ENCODE results near the gene ANKRD23.
"Not testable (repeated sequence)": the region's sequence is repeated elsewhere in the genome, so short reads cannot be mapped to it uniquely, and the experiment has no call there.

The ANKRD23 gene

DNA sequence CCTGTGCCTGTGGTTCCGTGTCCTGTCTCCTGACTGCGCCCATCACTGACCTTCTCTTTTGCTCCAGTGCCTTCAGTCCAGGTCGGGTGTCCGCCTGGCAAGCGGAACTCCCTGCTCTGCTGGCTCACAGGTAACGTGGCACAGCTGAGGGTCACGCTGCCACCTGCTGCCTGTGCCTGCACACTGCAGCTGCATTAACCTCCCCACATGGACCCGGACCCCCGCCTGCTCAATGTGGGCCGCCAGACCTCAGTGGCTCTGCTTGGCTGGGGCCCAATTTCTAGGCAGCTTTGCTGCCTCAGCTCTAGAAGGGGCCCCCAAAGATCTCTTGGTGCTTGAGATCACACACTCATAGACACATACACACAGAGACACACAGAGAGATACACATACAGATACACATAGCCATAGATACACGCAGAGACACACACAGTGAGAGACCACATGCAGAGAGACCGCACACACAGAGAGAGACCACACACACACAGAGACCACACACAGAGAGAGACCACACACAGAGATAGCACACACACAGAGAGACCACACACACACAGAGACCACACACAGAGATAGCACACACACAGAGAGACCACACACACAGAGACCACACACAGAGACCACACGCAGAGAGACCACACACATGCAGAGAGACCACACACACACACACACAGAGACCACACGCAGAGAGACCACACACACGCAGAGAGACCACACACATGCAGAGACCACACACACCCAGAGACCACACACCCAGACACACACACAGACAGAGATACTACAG, 42.6 kb downstream of the ANKRD23 start:
- peaks cover 5 to 45% of the 10 kb centered on the region in 2 donors for H3K36me3 ChIP-seq (ENCODE audit: control insufficient read depth in 1 of 2, insufficient read depth in 2 of 2, low read length in 2 of 2)
- no peaks in the 10 kb centered on the region for H3K9me3 ChIP-seq (ENCODE audit: control insufficient read depth in 1 of 2, low read length in 2 of 2)
- peaks cover 3 to 4% of the 10 kb centered on the region in 2 donors for H3K4me1 ChIP-seq (ENCODE audit: control insufficient read depth in 1 of 2, insufficient read depth in 2 of 2, low read length in 2 of 2)
- H3K4me3 ChIP-seq (ENCODE audit: low read depth in 1 of 2, low read length in 2 of 2), result no peak overlapping the region
- H3K27ac ChIP-seq (ENCODE audit: low read depth, low read length), result no peak overlapping the region
- no peak overlapping the region for H3K9ac ChIP-seq (ENCODE audit: low read depth in 1 of 2, low read length in 2 of 2)
- no peaks in the 10 kb centered on the region for H3K27me3 ChIP-seq (ENCODE audit: control insufficient read depth in 1 of 2, insufficient read depth in 2 of 2, low read length in 2 of 2)

DNA sequence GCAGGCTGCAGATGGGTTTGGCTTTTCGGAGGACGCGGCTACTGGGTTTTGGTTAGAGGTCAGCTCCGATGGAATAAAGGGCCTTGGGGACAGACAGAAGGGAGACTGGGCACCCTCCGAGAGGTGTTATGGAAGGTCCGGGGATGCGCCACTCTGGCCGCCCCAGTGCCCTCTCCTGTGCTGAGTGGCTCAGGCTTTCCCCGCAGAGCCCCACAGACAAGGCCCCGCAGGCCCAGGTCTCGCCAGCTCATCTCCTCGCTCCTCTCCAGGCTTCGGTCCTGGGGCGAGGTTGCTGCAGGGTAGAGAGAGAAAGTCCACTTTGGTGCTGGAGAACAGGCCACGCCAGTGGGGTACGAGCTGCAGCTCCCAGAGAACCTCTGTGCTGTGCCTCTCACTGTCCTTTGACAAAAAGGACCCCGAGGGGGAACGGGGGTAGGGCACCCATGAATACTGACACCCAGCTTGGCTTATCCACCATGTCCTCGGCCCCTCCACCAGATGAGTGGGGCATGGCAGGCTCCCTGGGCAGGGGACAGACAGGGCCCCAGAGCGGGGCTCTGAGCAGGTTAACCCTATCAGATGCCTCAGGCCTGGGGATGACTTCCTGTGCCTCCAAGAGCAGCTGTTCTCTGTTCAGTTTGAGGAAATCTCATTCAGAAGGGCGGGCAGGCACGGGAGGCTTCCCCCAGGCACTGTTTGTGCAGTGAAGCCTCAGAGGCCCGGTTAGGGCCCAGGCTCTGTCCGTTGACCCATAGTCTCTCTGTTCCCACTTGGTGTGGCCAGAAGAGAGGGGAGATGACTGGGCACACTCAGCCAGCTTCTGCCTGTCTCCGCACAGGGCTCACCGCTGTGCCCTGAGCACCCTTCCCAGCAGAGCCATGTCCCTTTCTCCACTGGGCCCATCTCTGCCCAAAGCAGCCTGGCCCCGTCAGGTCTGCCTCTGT, 43.5 kb downstream of the ANKRD23 start:
- peaks cover 3 to 4% of the 10 kb centered on the region in 2 donors for H3K4me1 ChIP-seq (ENCODE audit: control insufficient read depth in 1 of 2, insufficient read depth in 2 of 2, low read length in 2 of 2)

GRCh38 chr2:96799623-96799935, 44.2 kb downstream of the ANKRD23 start:
- Histone ChIP-seq H3K36me3 (ENCODE audit: control insufficient read depth in 1 of 2, insufficient read depth in 2 of 2, low read length in 2 of 2) (peaks cover 5 to 45% of the 10 kb centered on the region in 2 donors), H3K27me3 (ENCODE audit: control insufficient read depth in 1 of 2, insufficient read depth in 2 of 2, low read length in 2 of 2) (no peaks in the 10 kb centered on the region), H3K4me1 (ENCODE audit: control insufficient read depth in 1 of 2, insufficient read depth in 2 of 2, low read length in 2 of 2) (peaks cover 3 to 4% of the 10 kb centered on the region in 2 donors), H3K9me3 (ENCODE audit: control insufficient read depth in 1 of 2, low read length in 2 of 2) (no peaks in the 10 kb centered on the region), H3K27ac (ENCODE audit: low read depth, low read length) (no peak overlapping the region), H3K4me3 (ENCODE audit: low read depth in 1 of 2, low read length in 2 of 2) (no peak overlapping the region), H3K9ac (ENCODE audit: low read depth in 1 of 2, low read length in 2 of 2) (no peak overlapping the region)

More for the DNA sequence above, 43.5 kb downstream of the ANKRD23 start:
- Histone ChIP-seq H3K9ac (ENCODE audit: low read depth in 1 of 2, low read length in 2 of 2) (no peak overlapping the region), H3K4me3 (ENCODE audit: low read depth in 1 of 2, low read length in 2 of 2) (no peak overlapping the region), H3K9me3 (ENCODE audit: control insufficient read depth in 1 of 2, low read length in 2 of 2) (no peaks in the 10 kb centered on the region), H3K27ac (ENCODE audit: low read depth, low read length) (no peak overlapping the region), H3K36me3 (ENCODE audit: control insufficient read depth in 1 of 2, insufficient read depth in 2 of 2, low read length in 2 of 2) (peaks cover 5 to 45% of the 10 kb centered on the region in 2 donors), H3K27me3 (ENCODE audit: control insufficient read depth in 1 of 2, insufficient read depth in 2 of 2, low read length in 2 of 2) (no peaks in the 10 kb centered on the region)

DNA sequence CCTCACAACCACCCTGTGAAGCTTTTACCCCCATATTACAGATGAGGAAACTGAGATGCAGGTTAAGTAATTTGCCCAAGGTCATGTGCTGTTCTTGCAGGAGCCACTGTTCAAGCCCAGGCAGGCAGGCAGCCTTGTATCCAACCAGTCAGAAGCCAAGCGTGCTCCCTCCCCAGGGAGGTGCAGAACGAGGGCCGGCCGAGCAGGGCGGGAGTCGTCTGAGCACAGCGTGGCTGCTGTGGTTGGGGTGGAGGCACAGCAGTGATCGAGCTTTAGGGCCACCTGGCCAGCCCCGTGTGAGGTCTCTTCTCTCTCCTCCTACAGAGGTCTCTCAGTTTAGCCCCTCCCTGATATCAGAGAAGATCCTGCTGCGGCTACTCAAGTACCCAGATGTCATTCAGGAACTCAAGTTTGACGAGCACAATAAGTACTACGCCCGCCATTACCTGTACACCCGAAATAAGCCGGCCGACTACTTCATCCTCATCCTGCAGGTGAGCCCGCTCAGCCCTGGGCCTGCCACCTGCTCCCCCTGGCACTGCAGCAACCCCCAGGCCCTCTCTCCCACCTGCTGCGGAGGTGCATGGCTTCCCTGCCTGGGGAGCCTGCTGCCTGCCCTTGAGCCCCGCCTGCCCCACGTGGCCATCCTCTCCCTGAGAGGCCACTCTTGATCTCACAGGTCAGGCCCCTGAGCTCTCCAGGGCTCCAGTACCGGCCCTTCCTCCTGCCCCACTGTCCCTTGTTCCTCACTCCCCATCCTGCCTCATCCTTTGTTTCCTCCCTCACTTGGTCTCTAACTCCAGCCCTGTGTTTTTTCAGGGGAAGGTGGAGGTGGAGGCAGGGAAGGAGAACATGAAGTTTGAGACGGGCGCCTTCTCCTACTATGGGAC, 44.8 kb downstream of the ANKRD23 start:
- no peak overlapping the region for H3K27ac ChIP-seq (ENCODE audit: low read depth, low read length)
- no peaks in the 10 kb centered on the region for H3K27me3 ChIP-seq (ENCODE audit: control insufficient read depth in 1 of 2, insufficient read depth in 2 of 2, low read length in 2 of 2)
- no peak overlapping the region for H3K4me3 ChIP-seq (ENCODE audit: low read depth in 1 of 2, low read length in 2 of 2)
- no peak overlapping the region for H3K9ac ChIP-seq (ENCODE audit: low read depth in 1 of 2, low read length in 2 of 2)
- peaks cover 3 to 4% of the 10 kb centered on the region in 2 donors for H3K4me1 ChIP-seq (ENCODE audit: control insufficient read depth in 1 of 2, insufficient read depth in 2 of 2, low read length in 2 of 2)
- H3K9me3 ChIP-seq (ENCODE audit: control insufficient read depth in 1 of 2, low read length in 2 of 2), result no peaks in the 10 kb centered on the region
- H3K36me3 ChIP-seq (ENCODE audit: control insufficient read depth in 1 of 2, insufficient read depth in 2 of 2, low read length in 2 of 2), result peaks cover 5 to 45% of the 10 kb centered on the region in 2 donors

GRCh38 chr2:96797066-96797625, 46.7 kb downstream of the ANKRD23 start:
- Histone ChIP-seq H3K9ac (ENCODE audit: low read depth in 1 of 2, low read length in 2 of 2) (no peak overlapping the region), H3K9me3 (ENCODE audit: control insufficient read depth in 1 of 2, low read length in 2 of 2) (no peaks in the 10 kb centered on the region), H3K36me3 (ENCODE audit: control insufficient read depth in 1 of 2, insufficient read depth in 2 of 2, low read length in 2 of 2) (peaks cover 5 to 39% of the 10 kb centered on the region in 2 donors), H3K27ac (ENCODE audit: low read depth, low read length) (no peak overlapping the region), H3K4me1 (ENCODE audit: control insufficient read depth in 1 of 2, insufficient read depth in 2 of 2, low read length in 2 of 2) (peaks cover 3 to 4% of the 10 kb centered on the region in 2 donors), H3K27me3 (ENCODE audit: control insufficient read depth in 1 of 2, insufficient read depth in 2 of 2, low read length in 2 of 2) (no peaks in the 10 kb centered on the region), H3K4me3 (ENCODE audit: low read depth in 1 of 2, low read length in 2 of 2) (no peak overlapping the region)

GRCh38 chr2:96796497-96796896, 47.3 kb downstream of the ANKRD23 start:
- H3K4me1 ChIP-seq (ENCODE audit: control insufficient read depth in 1 of 2, insufficient read depth in 2 of 2, low read length in 2 of 2); H3K27ac ChIP-seq (ENCODE audit: low read depth, low read length); H3K9ac ChIP-seq (ENCODE audit: low read depth in 1 of 2, low read length in 2 of 2); H3K9me3 ChIP-seq (ENCODE audit: control insufficient read depth in 1 of 2, low read length in 2 of 2); H3K27me3 ChIP-seq (ENCODE audit: control insufficient read depth in 1 of 2, insufficient read depth in 2 of 2, low read length in 2 of 2); H3K4me3 ChIP-seq (ENCODE audit: low read depth in 1 of 2, low read length in 2 of 2): not testable (repeated sequence)
- peaks cover 5 to 33% of the 10 kb centered on the region in 2 donors for H3K36me3 ChIP-seq (ENCODE audit: control insufficient read depth in 1 of 2, insufficient read depth in 2 of 2, low read length in 2 of 2)

- H3K27me3 ChIP-seq (ENCODE audit: control insufficient read depth in 1 of 2, insufficient read depth in 2 of 2, low read length in 2 of 2), result no peaks in the 10 kb centered on the region
- H3K9me3 ChIP-seq (ENCODE audit: control insufficient read depth in 1 of 2, low read length in 2 of 2), result no peaks in the 10 kb centered on the region
- H3K27ac ChIP-seq (ENCODE audit: low read depth, low read length), result no peak overlapping the region
- no peak overlapping the region for H3K9ac ChIP-seq (ENCODE audit: low read depth in 1 of 2, low read length in 2 of 2)
- H3K4me1 ChIP-seq (ENCODE audit: control insufficient read depth in 1 of 2, insufficient read depth in 2 of 2, low read length in 2 of 2), result no peaks in the 10 kb centered on the region
- no peak overlapping the region for H3K4me3 ChIP-seq (ENCODE audit: low read depth in 1 of 2, low read length in 2 of 2)
- peaks cover 5 to 30% of the 10 kb centered on the region in 2 donors for H3K36me3 ChIP-seq (ENCODE audit: control insufficient read depth in 1 of 2, insufficient read depth in 2 of 2, low read length in 2 of 2)
These were observed 48.7 kb downstream of the ANKRD23 start for GRCh38 chr2:96795076-96795475.

DNA sequence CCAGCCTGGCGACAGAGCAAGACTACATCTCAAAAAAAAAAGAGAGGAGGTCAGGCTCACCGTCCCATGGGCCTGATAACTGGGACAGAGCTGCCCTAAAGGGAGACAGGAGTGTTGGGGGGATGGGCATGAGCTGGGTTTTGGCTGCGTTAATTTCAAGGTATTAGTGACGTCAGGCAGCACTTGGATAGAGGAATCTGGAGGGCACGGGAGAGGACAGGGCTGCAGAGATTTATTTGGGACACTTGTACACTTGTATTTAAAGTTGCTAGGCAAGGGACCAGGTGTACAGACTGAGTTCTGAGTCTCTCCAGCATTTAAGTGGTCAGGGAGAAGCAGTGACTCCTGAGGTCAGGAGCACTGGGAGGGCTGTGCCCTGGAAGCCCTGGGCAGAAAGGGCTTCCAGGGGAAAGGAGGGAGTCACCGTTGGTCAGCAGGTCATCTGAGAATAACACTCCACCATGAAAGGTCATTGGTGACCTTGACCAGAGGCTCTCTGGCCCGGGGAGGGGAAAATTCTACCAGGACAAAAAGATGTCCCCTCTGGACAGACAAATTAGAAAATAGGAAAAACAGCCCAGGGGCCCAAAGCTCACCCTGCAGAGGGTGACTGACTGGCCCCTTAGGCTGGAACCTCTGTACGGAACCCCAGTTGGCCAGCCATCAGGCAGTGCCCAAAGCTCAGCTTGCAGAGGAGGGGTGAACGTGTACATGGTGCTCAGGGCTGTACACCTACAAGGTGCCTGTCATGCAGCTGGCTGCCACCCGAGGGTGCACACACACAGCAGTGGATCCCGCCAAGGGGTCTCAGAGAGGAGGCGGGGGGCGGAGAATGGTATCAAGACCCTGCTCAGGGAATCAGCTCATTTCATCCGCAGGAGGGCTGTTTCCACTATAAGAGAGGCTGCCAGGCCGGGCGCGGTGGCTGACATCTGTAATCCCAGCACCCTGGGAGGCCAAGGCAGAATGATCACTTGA, 50.8 kb downstream of the ANKRD23 start:
- Histone ChIP-seq H3K9ac (ENCODE audit: low read depth in 1 of 2, low read length in 2 of 2) (no peak overlapping the region), H3K27ac (ENCODE audit: low read depth, low read length) (no peak overlapping the region)

DNA sequence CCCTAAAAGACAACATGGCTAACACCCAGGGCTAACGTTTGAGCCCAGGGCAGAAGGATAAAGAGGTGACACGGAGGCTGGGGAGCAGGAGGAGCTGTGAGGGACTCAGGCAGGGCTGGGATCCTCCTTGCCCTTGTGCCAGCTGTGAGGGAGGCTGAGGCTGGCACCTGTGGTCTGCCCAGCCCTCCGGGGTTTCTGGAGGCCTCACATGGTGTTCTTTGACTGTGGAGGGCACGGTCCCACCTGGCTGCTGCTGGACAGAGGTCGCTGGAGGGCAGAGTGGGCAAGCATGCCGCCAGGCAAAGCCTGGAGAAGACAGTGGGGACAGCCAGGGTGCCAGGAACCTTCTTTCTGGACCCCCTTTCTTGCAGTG, 54.6 kb downstream of the ANKRD23 start:
- peak overlapping the region; percentile 32 to 34 for H3K4me3 ChIP-seq (ENCODE audit: low read depth in 1 of 2, low read length in 2 of 2)
- H3K27me3 ChIP-seq (ENCODE audit: control insufficient read depth in 1 of 2, insufficient read depth in 2 of 2, low read length in 2 of 2), result no peaks in the 10 kb centered on the region
- no peaks in the 10 kb centered on the region for H3K9me3 ChIP-seq (ENCODE audit: control insufficient read depth in 1 of 2, low read length in 2 of 2)
- peak overlapping the region; percentile 64 for H3K27ac ChIP-seq (ENCODE audit: low read depth, low read length)
- no peaks in the 10 kb centered on the region for H3K36me3 ChIP-seq (ENCODE audit: control insufficient read depth in 1 of 2, insufficient read depth in 2 of 2, low read length in 2 of 2)
- peak overlapping the region; percentile 48 to 54 for H3K9ac ChIP-seq (ENCODE audit: low read depth in 1 of 2, low read length in 2 of 2)
- peaks cover 22 to 25% of the 10 kb centered on the region in 2 donors for H3K4me1 ChIP-seq (ENCODE audit: control insufficient read depth in 1 of 2, insufficient read depth in 2 of 2, low read length in 2 of 2)

More for the DNA sequence above, 50.8 kb downstream of the ANKRD23 start:
- H3K4me3 ChIP-seq (ENCODE audit: low read depth in 1 of 2, low read length in 2 of 2), result no peak overlapping the region
- H3K36me3 ChIP-seq (ENCODE audit: control insufficient read depth in 1 of 2, insufficient read depth in 2 of 2, low read length in 2 of 2), result peaks cover 0 to 12% of the 10 kb centered on the region in 2 donors
- H3K4me1 ChIP-seq (ENCODE audit: control insufficient read depth in 1 of 2, insufficient read depth in 2 of 2, low read length in 2 of 2), result peaks cover 11 to 14% of the 10 kb centered on the region in 2 donors
- H3K9me3 ChIP-seq (ENCODE audit: control insufficient read depth in 1 of 2, low read length in 2 of 2), result no peaks in the 10 kb centered on the region
- no peaks in the 10 kb centered on the region for H3K27me3 ChIP-seq (ENCODE audit: control insufficient read depth in 1 of 2, insufficient read depth in 2 of 2, low read length in 2 of 2)
